ENCODE results near the gene AMPD3. TPM values are rescaled to one million over a fixed set of nuclear protein-coding genes. Genes with fewer than 3 reads are reported as not detected.

The AMPD3 gene
- total and polyA plus RNA-seq, 2 of the 13 experiments (the other 11 are each of a cell fraction or from before 2014, with no cell fraction given), result 0.33 to 2.3 TPM

GRCh38 chr11:10492084-10492483 lies 37.0 kb downstream of the AMPD3 start:
- no TSS peak for BruUV-seq (replicated peaks)
- in situ Hi-C loops (cut with HindIII; ENCODE audit: extremely low pct_ligation_motif_present, low pct_unique_long_range_greater_than_20kb), result no loop called here
- no peaks in the 10 kb centered on the region for H3K27me3 ChIP-seq (ENCODE audit: control insufficient read depth in 1 of 2, insufficient read depth in 2 of 2, low read length in 2 of 2)
- ChIA-PET CTCF (ENCODE audit: low intra/inter-chr PET ratio, low total read pairs) (no interaction called here), POLR2A (no interaction called here)
- no peaks in the 10 kb centered on the region for H4K20me1 ChIP-seq (ENCODE audit: insufficient read depth, low read length)
- no peak for DNase-seq (ENCODE audit: low spot score)
- H2AFZ ChIP-seq (ENCODE audit: low read length), result no peak overlapping the region
- intact Hi-C loops (cut with micrococcal nuclease; ENCODE audit: unreplicated experiment), result no loop called here
- WGBS (ENCODE audit: low lambda C conversion rate), result 89% methylated on average over 2 of the region's 2 CpGs
- H3K27ac ChIP-seq (ENCODE audit: extremely low read length, insufficient read depth, low read length), result no peak overlapping the region
- H3K79me2 ChIP-seq (ENCODE audit: insufficient read depth, low read length), result no peaks in the 10 kb centered on the region
- no peak for FAIRE-seq
- H3K9ac ChIP-seq (ENCODE audit: insufficient read depth, low read depth, low read length), result no peak overlapping the region
- no peak for ATAC-seq
- H3K36me3 ChIP-seq (replicated peaks in 1 of 2; ENCODE audit: control insufficient read depth in 1 of 2, insufficient read depth in 2 of 2, low read length in 2 of 2), result no peaks in the 10 kb centered on the region
- H3K4me3 ChIP-seq (replicated peaks in 1 of 3; ENCODE audit: insufficient read depth in 1 of 3, low read depth in 2 of 3, low read length in 3 of 3), result no peak overlapping the region
- H3K9me3 ChIP-seq (ENCODE audit: low read length), result no peaks in the 10 kb centered on the region
- peaks cover 21% of the 10 kb centered on the region for H3K4me1 ChIP-seq (ENCODE audit: insufficient read depth, low read length)
- no peak overlapping the region for H3K4me2 ChIP-seq (ENCODE audit: low read depth, low read length)
- TF ChIP-seq HNF4A (CRISPR knock-in tag; IDR thresholded peaks at IDR 0.05), result no peak
- TF ChIP-seq, protein P1, sequence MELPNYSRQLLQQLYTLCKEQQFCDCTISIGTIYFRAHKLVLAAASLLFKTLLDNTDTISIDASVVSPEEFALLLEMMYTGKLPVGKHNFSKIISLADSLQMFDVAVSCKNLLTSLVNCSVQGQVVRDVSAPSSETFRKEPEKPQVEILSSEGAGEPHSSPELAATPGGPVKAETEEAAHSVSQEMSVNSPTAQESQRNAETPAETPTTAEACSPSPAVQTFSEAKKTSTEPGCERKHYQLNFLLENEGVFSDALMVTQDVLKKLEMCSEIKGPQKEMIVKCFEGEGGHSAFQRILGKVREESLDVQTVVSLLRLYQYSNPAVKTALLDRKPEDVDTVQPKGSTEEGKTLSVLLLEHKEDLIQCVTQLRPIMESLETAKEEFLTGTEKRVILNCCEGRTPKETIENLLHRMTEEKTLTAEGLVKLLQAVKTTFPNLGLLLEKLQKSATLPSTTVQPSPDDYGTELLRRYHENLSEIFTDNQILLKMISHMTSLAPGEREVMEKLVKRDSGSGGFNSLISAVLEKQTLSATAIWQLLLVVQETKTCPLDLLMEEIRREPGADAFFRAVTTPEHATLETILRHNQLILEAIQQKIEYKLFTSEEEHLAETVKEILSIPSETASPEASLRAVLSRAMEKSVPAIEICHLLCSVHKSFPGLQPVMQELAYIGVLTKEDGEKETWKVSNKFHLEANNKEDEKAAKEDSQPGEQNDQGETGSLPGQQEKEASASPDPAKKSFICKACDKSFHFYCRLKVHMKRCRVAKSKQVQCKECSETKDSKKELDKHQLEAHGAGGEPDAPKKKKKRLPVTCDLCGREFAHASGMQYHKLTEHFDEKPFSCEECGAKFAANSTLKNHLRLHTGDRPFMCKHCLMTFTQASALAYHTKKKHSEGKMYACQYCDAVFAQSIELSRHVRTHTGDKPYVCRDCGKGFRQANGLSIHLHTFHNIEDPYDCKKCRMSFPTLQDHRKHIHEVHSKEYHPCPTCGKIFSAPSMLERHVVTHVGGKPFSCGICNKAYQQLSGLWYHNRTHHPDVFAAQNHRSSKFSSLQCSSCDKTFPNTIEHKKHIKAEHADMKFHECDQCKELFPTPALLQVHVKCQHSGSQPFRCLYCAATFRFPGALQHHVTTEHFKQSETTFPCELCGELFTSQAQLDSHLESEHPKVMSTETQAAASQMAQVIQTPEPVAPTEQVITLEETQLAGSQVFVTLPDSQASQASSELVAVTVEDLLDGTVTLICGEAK (IDR thresholded peaks at IDR 0.05), result no peak
- TF ChIP-seq, protein P1 (CRISPR knock-in tag; IDR thresholded peaks at IDR 0.05), result no peak
- no peak for TF ChIP-seq ZNF367 (CRISPR knock-in tag; IDR thresholded peaks at IDR 0.05; ENCODE audit: borderline replicate concordance)
- no peak for TF ChIP-seq HMG20A (CRISPR knock-in tag; IDR thresholded peaks at IDR 0.05; ENCODE audit: borderline replicate concordance)
- TF ChIP-seq ZSCAN31 (CRISPR knock-in tag; IDR thresholded peaks at IDR 0.05; ENCODE audit: low read depth), result no peak
- TF ChIP-seq, protein P2, sequence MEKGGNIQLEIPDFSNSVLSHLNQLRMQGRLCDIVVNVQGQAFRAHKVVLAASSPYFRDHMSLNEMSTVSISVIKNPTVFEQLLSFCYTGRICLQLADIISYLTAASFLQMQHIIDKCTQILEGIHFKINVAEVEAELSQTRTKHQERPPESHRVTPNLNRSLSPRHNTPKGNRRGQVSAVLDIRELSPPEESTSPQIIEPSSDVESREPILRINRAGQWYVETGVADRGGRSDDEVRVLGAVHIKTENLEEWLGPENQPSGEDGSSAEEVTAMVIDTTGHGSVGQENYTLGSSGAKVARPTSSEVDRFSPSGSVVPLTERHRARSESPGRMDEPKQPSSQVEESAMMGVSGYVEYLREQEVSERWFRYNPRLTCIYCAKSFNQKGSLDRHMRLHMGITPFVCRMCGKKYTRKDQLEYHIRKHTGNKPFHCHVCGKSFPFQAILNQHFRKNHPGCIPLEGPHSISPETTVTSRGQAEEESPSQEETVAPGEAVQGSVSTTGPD (CRISPR knock-in tag; IDR thresholded peaks at IDR 0.05), result no peak
- TF ChIP-seq, protein P3, sequence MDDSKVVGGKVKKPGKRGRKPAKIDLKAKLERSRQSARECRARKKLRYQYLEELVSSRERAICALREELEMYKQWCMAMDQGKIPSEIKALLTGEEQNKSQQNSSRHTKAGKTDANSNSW (CRISPR knock-in tag; IDR thresholded peaks at IDR 0.05; ENCODE audit: borderline replicate concordance), result no peak
- TF ChIP-seq ELF1 (CRISPR knock-in tag; IDR thresholded peaks at IDR 0.05), result no peak
- TF ChIP-seq ZNF274 (CRISPR knock-in tag; IDR thresholded peaks at IDR 0.05), result no peak
- TF ChIP-seq FOXA3 (CRISPR knock-in tag; IDR thresholded peaks at IDR 0.05), result no peak
- TF ChIP-seq, protein P4, sequence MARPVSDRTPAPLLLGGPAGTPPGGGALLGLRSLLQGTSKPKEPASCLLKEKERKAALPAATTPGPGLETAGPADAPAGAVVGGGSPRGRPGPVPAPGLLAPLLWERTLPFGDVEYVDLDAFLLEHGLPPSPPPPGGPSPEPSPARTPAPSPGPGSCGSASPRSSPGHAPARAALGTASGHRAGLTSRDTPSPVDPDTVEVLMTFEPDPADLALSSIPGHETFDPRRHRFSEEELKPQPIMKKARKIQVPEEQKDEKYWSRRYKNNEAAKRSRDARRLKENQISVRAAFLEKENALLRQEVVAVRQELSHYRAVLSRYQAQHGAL (CRISPR knock-in tag; IDR thresholded peaks at IDR 0.05; ENCODE audit: not compliant biosample characterization), result no peak
- no peak for TF ChIP-seq FOXC1 (CRISPR knock-in tag; IDR thresholded peaks at IDR 0.05; ENCODE audit: borderline replicate concordance)
- no peak for TF ChIP-seq SRF (IDR thresholded peaks at IDR 0.05; ENCODE audit: low read depth, low read length)
- no peak for TF ChIP-seq NR2C2 (CRISPR knock-in tag; IDR thresholded peaks at IDR 0.05; ENCODE audit: borderline replicate concordance)
- TF ChIP-seq ZSCAN30 (CRISPR knock-in tag; IDR thresholded peaks at IDR 0.05), result no peak

All from HepG2 (cell line).